Stimulated activated CD4-positive, alpha-beta T cell treated with anti-CD3 and anti-CD28 coated beads, Interleukin-4, amount 100 ng/mL, for 48 hours (primary cell): ENCODE results near the gene RAB1B.
"Not testable (repeated sequence)": the region's sequence is repeated elsewhere in the genome, so short reads cannot be mapped to it uniquely, and the experiment has no call there.

Experiments
- DNase-seq, 2 donors: peaks; one replicate each; pipeline ENCODE4 v3.0.0-alpha.2; 2020; ENCODE audit warnings: low read depth in 2 of 2

The RAB1B gene

DNA sequence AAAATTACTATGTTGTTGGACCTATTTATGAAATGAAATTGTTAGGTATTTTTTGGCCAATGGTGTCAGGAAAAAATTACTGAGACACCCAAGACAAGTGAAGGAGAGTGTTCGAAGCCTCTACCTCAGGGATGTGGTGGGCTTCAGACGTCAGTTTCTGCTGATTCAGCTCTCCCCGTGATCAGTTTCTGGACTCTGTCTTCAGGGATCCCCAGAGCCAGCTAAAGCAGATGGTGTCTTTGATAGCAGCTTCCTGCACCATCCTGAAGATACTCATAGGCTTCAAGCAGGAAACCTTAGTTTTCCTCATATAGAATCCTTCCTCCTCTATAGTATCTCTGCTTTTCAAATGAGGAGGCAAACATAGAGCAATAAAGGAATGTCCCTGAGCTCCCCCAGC, 41.0 kb downstream of the RAB1B start:
- DNase-seq, result no peak

- no peak for DNase-seq
These were observed 41.9 kb downstream of the RAB1B start for GRCh38 chr11:66310324-66310723.

DNA sequence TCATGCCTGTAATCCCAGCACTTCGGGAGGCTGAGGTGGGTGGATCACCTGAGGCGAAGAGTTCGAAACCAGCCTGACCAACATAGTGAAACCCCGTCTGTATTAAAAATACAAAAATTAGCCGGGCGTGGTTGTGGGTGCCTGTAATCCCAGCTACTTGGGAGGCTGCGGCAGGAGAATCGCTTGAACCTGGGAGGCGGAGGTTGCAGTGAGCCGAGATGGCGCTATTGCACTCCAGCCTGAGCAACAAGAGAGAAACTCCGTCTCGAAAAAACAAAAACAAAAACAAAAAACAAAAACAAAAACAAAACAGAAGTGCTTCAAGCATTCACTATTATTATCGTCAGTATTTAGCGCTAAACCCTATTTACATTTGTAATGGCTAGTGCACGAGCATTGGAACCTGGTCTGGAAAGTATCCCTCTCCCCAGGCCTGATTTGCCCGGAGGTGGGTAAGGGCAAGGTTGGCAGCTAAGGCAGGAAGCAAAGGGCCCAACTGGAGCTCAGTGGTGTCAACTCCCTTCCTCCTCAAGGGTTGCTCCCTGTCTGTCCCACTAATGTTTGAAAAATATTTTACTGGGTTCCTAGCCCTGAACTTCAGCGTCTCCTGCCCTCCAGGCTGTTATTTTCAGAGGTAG, 42.5 kb downstream of the RAB1B start:
- DNase-seq, result not testable (repeated sequence)

- DNase-seq, result no peak
These were observed 43.1 kb downstream of the RAB1B start for GRCh38 chr11:66311470-66311964.

DNA sequence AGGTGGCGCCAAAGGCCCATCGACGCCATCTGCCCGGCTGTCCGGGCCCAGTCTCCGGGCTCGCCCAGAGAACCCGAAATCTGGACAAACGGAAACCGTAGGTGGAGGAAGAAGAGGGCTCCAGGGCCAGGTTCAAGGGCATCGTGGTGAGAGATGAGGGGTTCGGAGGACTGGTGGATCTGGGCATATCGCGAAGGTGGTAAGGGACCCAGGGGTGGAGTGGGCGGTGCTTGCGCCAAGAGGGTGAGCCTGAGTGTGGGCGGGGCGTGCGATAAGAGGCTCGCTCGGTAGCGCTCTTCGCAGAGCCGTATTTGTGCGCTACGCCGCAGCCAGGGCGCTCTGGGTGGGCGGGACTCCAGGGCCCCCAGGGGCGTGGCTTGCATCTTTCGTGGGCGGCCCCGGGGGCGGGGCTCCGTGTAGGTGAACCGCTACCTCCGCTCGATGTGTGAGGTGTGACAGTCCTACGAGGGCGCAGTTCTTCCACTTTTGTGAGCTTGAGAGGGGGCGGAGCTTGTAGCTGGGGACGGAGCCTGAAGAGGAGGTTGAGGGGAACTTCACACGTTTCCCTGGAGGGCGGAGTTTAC, 43.6 kb downstream of the RAB1B start:
- DNase-seq, result peak; percentile 85 to 95

DNA sequence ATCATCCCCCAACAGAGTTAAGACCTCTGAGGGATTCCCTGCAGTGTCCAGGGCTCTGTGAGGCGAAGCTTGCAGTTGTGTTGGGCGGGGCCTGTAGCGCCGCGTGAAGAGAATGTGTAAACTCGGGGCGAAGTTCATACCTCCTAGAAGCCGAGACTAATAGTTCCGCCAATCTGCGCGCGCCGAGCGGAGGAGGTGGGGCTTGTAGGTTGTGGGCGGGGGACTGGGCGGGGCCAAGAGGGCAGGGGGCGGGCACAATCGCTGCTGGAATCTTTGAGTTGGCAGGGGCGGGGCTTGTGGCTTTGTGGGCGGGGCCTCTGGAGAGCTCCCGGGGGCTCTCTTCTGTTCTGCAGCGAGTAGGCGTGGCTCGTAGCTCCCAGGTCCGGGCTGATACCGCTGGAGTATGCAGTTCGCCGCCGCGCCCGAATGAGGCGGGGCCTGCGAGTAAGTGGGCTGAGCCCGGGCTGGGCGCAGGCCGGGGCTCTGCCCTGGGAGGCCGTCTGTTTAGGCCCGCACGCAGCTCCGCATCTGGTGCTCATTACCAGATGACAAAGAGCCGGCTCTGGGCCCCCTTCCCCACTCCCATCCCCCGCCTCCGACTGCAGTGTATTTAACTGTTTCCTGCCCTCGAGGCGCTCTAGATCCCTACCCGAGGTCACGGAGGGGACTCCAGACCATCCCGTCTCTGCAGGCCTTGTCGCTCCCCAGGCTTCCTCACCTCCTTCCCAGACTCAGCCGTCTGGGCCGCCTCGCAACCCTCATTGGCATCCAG, 44.3 kb downstream of the RAB1B start:
- DNase-seq, result peak; percentile 90 to 99

- DNase-seq, result no peak
These were observed 45.1 kb downstream of the RAB1B start for GRCh38 chr11:66313321-66314185.

GRCh38 chr11:66314186-66314501, 45.7 kb downstream of the RAB1B start:
- DNase-seq, result no peak

DNA sequence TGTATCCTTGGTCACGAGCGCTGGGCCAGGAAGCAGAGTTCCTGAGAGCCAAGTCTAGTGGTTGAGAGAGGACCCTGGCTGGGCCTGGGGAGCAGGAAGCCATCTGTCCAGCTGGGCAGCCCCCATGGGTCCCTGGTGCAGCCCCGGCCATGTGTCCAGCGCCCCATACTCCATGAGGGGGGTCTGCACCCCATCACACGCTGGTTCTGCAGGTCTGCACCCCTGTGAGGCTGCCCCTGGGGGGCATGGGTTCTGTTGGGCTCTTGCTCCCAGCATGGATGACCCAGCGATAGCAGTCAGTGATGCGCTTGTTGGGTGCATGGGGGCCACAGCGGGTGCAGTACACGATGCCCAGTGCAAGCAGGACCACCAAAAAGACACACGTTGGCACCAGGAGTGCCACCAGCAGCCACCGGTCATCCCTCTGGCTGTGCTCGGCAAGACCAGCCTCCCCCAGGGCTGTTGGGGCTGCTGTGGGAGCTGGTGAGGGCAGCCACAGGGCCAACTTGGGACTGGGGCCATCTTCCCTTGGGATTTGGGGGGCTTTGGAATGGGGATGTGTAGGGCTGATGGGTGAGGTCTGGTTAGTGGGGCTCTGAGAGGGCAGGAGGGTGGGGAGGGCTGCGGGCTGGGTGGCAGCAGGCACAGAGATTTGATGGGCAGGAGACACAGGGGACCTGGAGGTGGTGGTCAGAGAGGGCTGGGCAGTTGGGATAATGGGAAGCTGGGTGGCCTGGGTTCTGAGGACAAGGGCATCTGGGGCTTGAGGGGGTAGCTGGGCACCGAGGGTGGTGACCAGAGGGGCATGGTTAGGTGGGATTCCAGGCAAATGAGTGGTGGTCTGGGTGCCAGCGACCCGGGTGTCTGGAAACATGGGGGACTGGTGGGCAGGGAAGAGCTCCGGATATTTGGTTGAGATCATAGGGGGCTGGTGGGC, 46.4 kb downstream of the RAB1B start:
- DNase-seq, result no peak

DNA sequence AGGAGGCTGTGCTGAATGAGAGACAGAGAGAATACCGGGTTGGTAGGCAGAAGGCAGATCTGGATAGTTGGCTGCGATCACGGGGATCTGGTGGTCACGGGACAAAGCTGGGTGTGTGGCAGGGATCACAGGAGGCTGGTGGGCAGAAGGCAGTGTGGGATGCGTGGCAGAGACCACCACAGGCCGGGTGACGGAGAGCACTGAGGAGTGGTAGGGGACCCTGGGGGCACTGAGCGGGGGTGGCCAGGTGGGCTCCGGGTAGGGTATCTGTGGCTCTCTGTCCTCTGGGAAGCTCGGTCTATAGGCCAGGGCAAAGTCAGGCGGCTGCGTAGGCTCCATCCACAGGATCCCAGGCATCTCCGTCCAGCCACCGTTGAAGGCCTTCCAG, 47.1 kb downstream of the RAB1B start:
- no peak for DNase-seq

GRCh38 chr11:66315921-66316811, 47.7 kb downstream of the RAB1B start:
- DNase-seq, result no peak

- no peak for DNase-seq
These were observed 48.4 kb downstream of the RAB1B start, which contains the start of gene CD248 for GRCh38 chr11:66316849-66317251. Gene CD248 (minus strand): TSS chr11:66317044. CDS start chr11:66317027, 17 bp downstream.

DNA sequence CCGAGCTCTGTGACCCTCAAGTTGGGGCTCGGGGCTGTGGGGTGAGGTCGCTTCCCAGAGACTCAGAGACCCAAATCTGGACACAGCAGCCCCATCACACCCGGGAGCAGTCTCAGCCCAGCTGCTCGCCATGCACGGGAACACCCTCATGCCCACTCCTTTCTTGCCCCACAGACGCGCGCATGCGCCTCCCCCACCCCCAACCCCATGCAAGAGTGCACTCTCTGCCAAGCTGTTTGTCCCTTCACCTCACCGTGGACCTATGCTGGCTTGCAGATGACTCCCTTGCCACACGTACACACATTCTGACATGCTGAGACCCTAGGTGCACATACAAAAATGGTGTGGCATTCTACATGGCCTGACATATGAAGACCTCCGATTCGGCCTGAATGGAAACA, 48.9 kb downstream of the RAB1B start:
- no peak for DNase-seq

- DNase-seq, result no peak
These were observed 49.5 kb downstream of the RAB1B start for GRCh38 chr11:66317723-66318599.

DNA sequence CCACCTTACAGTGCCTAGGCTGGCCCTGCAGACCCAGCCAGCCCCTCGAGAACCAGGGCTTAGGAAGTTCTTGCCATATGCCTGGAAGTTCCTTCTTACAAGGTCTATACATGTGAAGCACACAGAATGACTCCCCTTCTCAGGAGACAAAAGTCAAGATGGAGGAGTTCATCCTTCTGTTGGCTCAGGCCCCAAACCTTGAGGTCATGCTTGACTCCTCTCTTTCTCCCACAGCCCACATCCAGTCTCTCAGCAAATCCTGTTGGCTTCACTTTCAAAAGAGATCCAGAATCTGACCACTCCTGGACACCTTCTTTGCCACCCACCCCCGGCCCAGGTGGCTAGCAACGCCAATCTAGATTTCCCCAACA, 50.1 kb downstream of the RAB1B start:
- no peak for DNase-seq

DNA sequence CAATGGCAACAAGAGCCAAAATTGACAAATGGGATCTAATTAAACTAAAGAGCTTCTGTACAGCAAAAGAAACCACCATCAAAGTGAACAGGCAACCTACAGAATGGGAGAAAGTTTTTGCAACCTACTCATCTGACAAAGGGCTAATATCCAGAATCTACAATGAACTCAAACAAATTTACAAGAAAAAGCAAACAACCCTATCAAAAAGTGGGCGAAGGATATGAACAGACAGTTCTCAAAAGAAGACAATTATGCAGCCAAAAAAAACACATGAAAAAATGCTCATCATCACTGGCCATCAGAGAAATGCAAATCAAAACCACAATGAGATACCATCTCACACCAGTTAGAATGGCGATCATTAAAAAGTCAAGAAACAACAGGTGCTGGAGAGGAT, 51.9 kb downstream of the RAB1B start:
- DNase-seq, result not testable (repeated sequence)

- DNase-seq, result not testable (repeated sequence)
These were observed 52.3 kb downstream of the RAB1B start for GRCh38 chr11:66320748-66321147.

DNA sequence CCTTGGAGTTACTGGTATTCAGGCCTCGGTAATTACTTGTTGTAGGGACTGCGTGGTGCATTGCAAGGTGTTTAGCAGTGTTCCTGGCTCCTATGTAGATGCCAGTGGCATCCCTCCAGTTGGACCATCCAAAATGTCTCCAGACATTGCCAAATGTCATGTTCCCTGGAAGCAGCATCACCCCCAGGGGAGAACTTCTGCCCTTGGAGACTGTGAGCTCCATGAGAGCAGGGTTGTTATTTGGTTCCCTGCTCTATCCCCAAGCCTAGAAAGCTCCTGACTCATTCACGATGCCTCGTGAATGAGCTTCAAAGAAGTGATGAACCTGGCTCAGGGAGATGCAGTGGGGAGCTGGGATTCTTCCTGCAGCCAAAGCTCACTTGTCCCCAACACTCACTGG, 53.2 kb downstream of the RAB1B start:
- no peak for DNase-seq
